Caco-2 (cell line): ENCODE results near the gene OST4. TPM values are rescaled to one million over a fixed set of nuclear protein-coding genes. Genes with fewer than 3 reads are reported as not detected.

ENCODE experiments used
- BruUV-seq: library from RNA; stranded (reverse); fragments of 400-500 nt; replicated peaks from 2 replicates; lab custom pipeline; 2021; lab: Mats Ljungman, UMichigan
- CTCF ChIA-PET: fragments of 300-600 bp; sonication (Branson Sonifier 250); formaldehyde crosslinking; loops from one replicate; lab custom pipeline; 2022; ENCODE audit warnings: antibody characterized with exemption; lab: Charles Lee
- POLR2A ChIA-PET: fragments of 300-600 bp; sonication (Branson Sonifier 250); formaldehyde crosslinking; loops from one replicate; lab custom pipeline; 2022; ENCODE audit warnings: antibody characterized with exemption; lab: Charles Lee
- DNase-seq, 2 experiments: peaks; one replicate each; pipeline versions ENCODE4 v3.0.0 to v3.0.0-alpha.2; 2020 to 2022
- H3K27me3 ChIP-seq: replicated peaks from 2 replicates; pipeline ENCODE4 v1.6.0; 2011; ENCODE audit warnings: low read length; ENCODE audit not compliant: control insufficient read depth, insufficient read depth
- H3K36me3 ChIP-seq: 2 replicates; pipeline ENCODE4 v1.5.1; 2011; ENCODE audit warnings: low read length; ENCODE audit not compliant: control insufficient read depth, insufficient read depth
- H3K4me1 ChIP-seq: fragments of 250-450 bp; sonication (Bioruptor Pico); 2 replicates; pipeline ENCODE4 v1.5.1; 2020; ENCODE audit warnings: mild to moderate bottlenecking
- H3K4me3 ChIP-seq: 2 replicates; pipeline ENCODE4 v1.5.1; 2011; ENCODE audit warnings: low read depth, mild to moderate bottlenecking, control low read depth, low read length
- H3K9me3 ChIP-seq: fragments of 250-450 bp; sonication (Bioruptor Pico); 2 replicates; pipeline ENCODE4 v1.5.1; 2020; ENCODE audit warnings: mild to moderate bottlenecking, moderate library complexity
- H3K27ac Mint-ChIP-seq: one replicate; pipeline ENCODE4 v1.8.0; 2022; ENCODE audit warnings: mixed read lengths; ENCODE audit not compliant: unreplicated experiment
- H3K27me3 Mint-ChIP-seq: one replicate; pipeline ENCODE4 v1.8.0; 2022; ENCODE audit warnings: mixed read lengths; ENCODE audit not compliant: insufficient read depth, unreplicated experiment
- H3K36me3 Mint-ChIP-seq: one replicate; pipeline ENCODE4 v1.8.0; 2022; ENCODE audit warnings: mild to moderate bottlenecking, mixed read lengths; ENCODE audit not compliant: insufficient read depth, unreplicated experiment
- H3K4me1 Mint-ChIP-seq: one replicate; pipeline ENCODE4 v1.8.0; 2022; ENCODE audit warnings: low read depth, mixed read lengths; ENCODE audit not compliant: unreplicated experiment
- H3K4me3 Mint-ChIP-seq: one replicate; pipeline ENCODE4 v1.8.0; 2022; ENCODE audit warnings: mild to moderate bottlenecking, moderate library complexity, mixed read lengths; ENCODE audit not compliant: unreplicated experiment
- H3K9me3 Mint-ChIP-seq: one replicate; pipeline ENCODE4 v1.8.0; 2022; ENCODE audit warnings: mixed read lengths; ENCODE audit not compliant: unreplicated experiment
- CTCF ChIP-seq, 2 experiments: fragments of 200-600 bp in 1 of 2; IDR thresholded peaks; 1 replicate in 1 of 2; 2 replicates in 1 of 2; pipeline versions ENCODE4 v1.5.1 to v1.8.0; 2011 to 2022; ENCODE audit warnings: antibody characterized with exemption in 1 of 2, control low read depth in 1 of 2, inconsistent platforms in 1 of 2, low read depth in 1 of 2, low read length in 1 of 2, mild to moderate bottlenecking in 1 of 2, moderate library complexity in 1 of 2; ENCODE audit not compliant: insufficient read depth in 1 of 2, severe bottlenecking in 1 of 2, unreplicated experiment in 1 of 2
- intact Hi-C: fragments of 100-400 bp; cut with micrococcal nuclease; formaldehyde crosslinking; loops from one replicate; pipeline ENCODE4 v1.10.0; 2022; ENCODE audit not compliant: unreplicated experiment
- total RNA-seq: library from RNA; stranded (reverse); gene quantifications from 2 replicates; pipeline ENCODE4 v1.2.3, GENCODE V29; 2022

The OST4 gene
- total RNA-seq, 1 experiment from 2014 or later = 237 TPM

GRCh38 chr2:27081984-27082772 is 10.7 kb upstream of the OST4 start:
- no peak for TF ChIP-seq CTCF (IDR thresholded peaks at IDR 0.05; ENCODE audit: insufficient read depth in 1 of 2, low read depth in 1 of 2, low read length in 1 of 2, severe bottlenecking in 1 of 2, unreplicated experiment in 1 of 2)
- H3K36me3 Mint-ChIP-seq = peaks cover 6% of the 10 kb centered on the region
- DNase-seq = no peak
- BruUV-seq = no TSS peak
- peaks cover 6% of the 10 kb centered on the region for H3K27me3 Mint-ChIP-seq
- no peaks in the 10 kb centered on the region for H3K9me3 ChIP-seq
- H3K27me3 ChIP-seq = no peaks in the 10 kb centered on the region
- H3K36me3 ChIP-seq = no peaks in the 10 kb centered on the region
- H3K27ac Mint-ChIP-seq = no peak overlapping the region
- H3K4me1 Mint-ChIP-seq = peaks cover 18% of the 10 kb centered on the region
- CTCF ChIA-PET = interaction anchor here (0.9 to 2.1 kb wide), 5 partner anchors 10 to 109 kb away, joined by 3 to 19 read pairs (median 5); partner anchors contain the start of genes OST4 and TMEM214
- peaks cover 7% of the 10 kb centered on the region for H3K4me1 ChIP-seq
- POLR2A ChIA-PET = no interaction called here
- H3K9me3 Mint-ChIP-seq = no peaks in the 10 kb centered on the region
- H3K4me3 Mint-ChIP-seq = no peak overlapping the region
- no peak overlapping the region for H3K4me3 ChIP-seq
- intact Hi-C loops = loop anchor here (1.0 to 2.0 kb wide), 4 partner anchors 11 to 61 kb away; partner anchors contain the start of genes OST4 and TMEM214

- Histone ChIP-seq H3K36me3 (no peaks in the 10 kb centered on the region), H3K4me1 (peaks cover 7% of the 10 kb centered on the region), H3K9me3 (no peaks in the 10 kb centered on the region), H3K27me3 (no peaks in the 10 kb centered on the region), H3K4me3 (no peak overlapping the region)
- Mint-ChIP-seq H3K4me1 (peaks cover 15% of the 10 kb centered on the region), H3K27me3 (peaks cover 12% of the 10 kb centered on the region), H3K36me3 (peaks cover 6% of the 10 kb centered on the region), H3K4me3 (peak overlapping the region; percentile 70), H3K9me3 (no peaks in the 10 kb centered on the region), H3K27ac (no peak overlapping the region)
- ChIA-PET CTCF (interaction anchor here (0.6 to 2.1 kb wide), 11 partner anchors 9 to 130 kb away, joined by 3 to 19 read pairs (median 5); partner anchors contain the start of genes ABHD1, AGBL5 and OST4), POLR2A (interaction anchor here (0.5 to 1.0 kb wide), 2 partner anchors 9 to 265 kb away, joined by 3 to 7 read pairs; partner anchors contain the start of gene OST4)
- BruUV-seq = no TSS peak
- TF ChIP-seq CTCF (IDR thresholded peaks at IDR 0.05; ENCODE audit: insufficient read depth in 1 of 2, low read depth in 1 of 2, low read length in 1 of 2, severe bottlenecking in 1 of 2, unreplicated experiment in 1 of 2) = no peak
- DNase-seq = no peak
- intact Hi-C loops = loop anchor here (2.0 kb wide), 2 partner anchors 48 to 60 kb away; partner anchors contain the start of gene TMEM214
Observed at GRCh38 chr2:27080603-27080936, 9.1 kb upstream of the OST4 start.

- no TSS peak for BruUV-seq
- H3K9me3 ChIP-seq = no peaks in the 10 kb centered on the region
- ChIA-PET CTCF (no interaction called here), POLR2A (interaction anchor here (0.5 kb wide), 1 partner anchor 16 kb away, joined by 6 read pairs; no protein-coding TSS in a partner anchor)
- H3K27me3 Mint-ChIP-seq = peaks cover 13% of the 10 kb centered on the region
- intact Hi-C loops = loop anchor here (2.0 kb wide), 2 partner anchors 47 to 59 kb away; partner anchors contain the start of gene TMEM214
- H3K27me3 ChIP-seq = no peaks in the 10 kb centered on the region
- no peak overlapping the region for H3K27ac Mint-ChIP-seq
- no peak for TF ChIP-seq CTCF (IDR thresholded peaks at IDR 0.05; ENCODE audit: insufficient read depth in 1 of 2, low read depth in 1 of 2, low read length in 1 of 2, severe bottlenecking in 1 of 2, unreplicated experiment in 1 of 2)
- peaks cover 6% of the 10 kb centered on the region for H3K36me3 Mint-ChIP-seq
- no peak overlapping the region for H3K4me3 ChIP-seq
- no peak overlapping the region for H3K4me3 Mint-ChIP-seq
- DNase-seq = no peak
- peaks cover 7% of the 10 kb centered on the region for H3K4me1 ChIP-seq
- H3K36me3 ChIP-seq = no peaks in the 10 kb centered on the region
- H3K4me1 Mint-ChIP-seq = peaks cover 11% of the 10 kb centered on the region
- no peaks in the 10 kb centered on the region for H3K9me3 Mint-ChIP-seq
Observed at GRCh38 chr2:27080140-27080469, 8.7 kb upstream of the OST4 start.
